K562 (cell line): Measurements from ENCODE around the gene CENPV. TPM values are rescaled to one million over a fixed set of nuclear protein-coding genes. Genes with fewer than 3 reads are reported as not detected.

Experiments used
- ATF4 ChIP-seq: fragments of 450-650 bp; formaldehyde crosslinking; IDR thresholded peaks from 2 replicates; pipeline ENCODE4 v1.4.0; 2022; ENCODE audit warnings: mild to moderate bottlenecking, moderate library complexity
- BRD4 ChIP-seq: fragments of 200-600 bp; sonication (generic); IDR thresholded peaks from 2 replicates; pipeline ENCODE4 v1.6.1; 2017; ENCODE audit warnings: inconsistent platforms
- CEBPB ChIP-seq: fragments of 450-650 bp; IDR thresholded peaks from 2 replicates; pipeline ENCODE4 v1.6.1; 2016; ENCODE audit warnings: missing genetic modification characterization, missing compliant biosample characterization
- CREB3L1 ChIP-seq: fragments of 450-650 bp; IDR thresholded peaks from 2 replicates; pipeline ENCODE4 v1.6.1; 2014; ENCODE audit warnings: low read depth, mild to moderate bottlenecking, moderate library complexity, borderline replicate concordance
- ELF2 ChIP-seq: fragments of 250-450 bp; sonication (Bioruptor Pico); IDR thresholded peaks from 2 replicates; pipeline ENCODE4 v1.5.0; 2021; ENCODE audit warnings: mild to moderate bottlenecking
- ERF ChIP-seq: fragments of 450-650 bp; formaldehyde crosslinking; IDR thresholded peaks from 2 replicates; pipeline ENCODE4 v1.4.0; 2020; ENCODE audit warnings: mild to moderate bottlenecking, mixed read lengths
- ETV1 ChIP-seq: fragments of 450-650 bp; conservative IDR thresholded peaks from 2 replicates; pipeline ENCODE4 v1.6.1; 2016; ENCODE audit warnings: missing genetic modification characterization, control low read depth, low read depth, missing compliant biosample characterization
- ID3 ChIP-seq, 2 experiments: fragments of 250-450 bp in 1 of 2; fragments of 450-650 bp in 1 of 2; sonication (Bioruptor Pico) in 1 of 2; IDR thresholded peaks; 2 replicates each; pipeline versions ENCODE4 v1.6.1 to v1.8.0; 2016 to 2021; ENCODE audit warnings: mild to moderate bottlenecking in 2 of 2, moderate library complexity in 2 of 2, missing compliant biosample characterization in 1 of 2, missing genetic modification characterization in 1 of 2
- NKRF ChIP-seq: fragments of 450-650 bp; IDR thresholded peaks from 2 replicates; pipeline ENCODE4 v1.6.1; 2016; ENCODE audit warnings: borderline replicate concordance
- PHF20 ChIP-seq: fragments of 450-650 bp; IDR thresholded peaks from 2 replicates; pipeline ENCODE4 v1.6.1; 2018; ENCODE audit not compliant: partially characterized antibody
- SMARCC2 ChIP-seq: fragments of 450-650 bp; IDR thresholded peaks from 2 replicates; pipeline ENCODE4 v1.6.1; 2017; ENCODE audit warnings: antibody characterized with exemption, moderate library complexity, mild to moderate bottlenecking, low read depth
- SNRNP70 ChIP-seq: fragments of 200-400 bp; formaldehyde crosslinking; optimal IDR thresholded peaks from 2 replicates; pipeline ENCODE3; 2017; ENCODE audit warnings: low read depth, low read length
- TCF15 ChIP-seq: fragments of 250-450 bp; sonication (Bioruptor Pico); IDR thresholded peaks from 2 replicates; pipeline ENCODE4 v1.8.0; 2022; ENCODE audit warnings: moderate library complexity, mild to moderate bottlenecking, inconsistent platforms
- ZNF274 ChIP-seq: IDR thresholded peaks from 2 replicates; pipeline ENCODE4 v1.6.1; 2011; ENCODE audit warnings: low read depth, mild to moderate bottlenecking, low read length, moderate library complexity, borderline replicate concordance
- ZNF444 ChIP-seq: fragments of 250-450 bp; sonication (Bioruptor Pico); IDR thresholded peaks from 2 replicates; pipeline ENCODE4 v1.4.0; 2020; ENCODE audit warnings: mild to moderate bottlenecking, moderate library complexity
- ZNF507 ChIP-seq: conservative IDR thresholded peaks from 2 replicates; pipeline ENCODE4 v1.6.1; 2017; ENCODE audit warnings: missing genetic modification characterization, missing compliant biosample characterization
- ZNF699 ChIP-seq: fragments of 250-450 bp; sonication (Bioruptor Pico); IDR thresholded peaks from 2 replicates; pipeline ENCODE4 v1.8.0; 2021; ENCODE audit warnings: mild to moderate bottlenecking, moderate library complexity; ENCODE audit not compliant: insufficient replicate concordance
- ZNF740 ChIP-seq, 3 experiments: fragments of 200-800 bp in 1 of 3; sonication (Bioruptor generic) in 1 of 3; sonication (generic) in 1 of 3; formaldehyde crosslinking in 1 of 3; IDR thresholded peaks; 2 replicates each; pipeline versions ENCODE4 v1.6.1 to v1.8.0; 2016 to 2022; ENCODE audit warnings: mild to moderate bottlenecking in 2 of 3, missing compliant biosample characterization in 2 of 3, missing genetic modification characterization in 2 of 3, missing genetic modification reagents in 1 of 3
- polyA plus RNA-seq, 8 experiments: library from polyadenylated mRNA; depleted of rRNA in 4 of 8; stranded (reverse) in 5 of 8; unstranded in 3 of 8; fragments of >200 nt; fragmentation: Nextera tagmentation in 2 of 8; fragmentation: Illumina TruSeq in 1 of 8; extraction: Ambion mirVana in 2 of 8; extraction: Trizol in 1 of 8; gene quantifications; 2 replicates each; pipeline versions ENCODE4 v1.2.1 to v1.2.3, GENCODE V29; 2011 to 2014; ENCODE audit warnings: inconsistent platforms in 1 of 8, missing spikeins in 1 of 8
- total RNA-seq, 7 experiments: library from RNA; depleted of rRNA in 6 of 7; stranded (reverse); fragments of >200 nt in 6 of 7; fragmentation: Illumina TruSeq in 2 of 7; extraction: Trizol in 2 of 7; gene quantifications; 2 replicates each; pipeline versions ENCODE4 v1.2.1 to v1.2.3, GENCODE V29; 2011 to 2021; ENCODE audit warnings: low replicate concordance in 1 of 7

CENPV gene
- total and polyA plus RNA-seq, 9 of the 15 experiments (the other 6 are each of a cell fraction or from before 2014, with no cell fraction given) = 17.8 to 131 (median 89.3) TPM

- no peak for TF ChIP-seq ZNF740 (CRISPR knock-in tag; IDR thresholded peaks at IDR 0.05)
- no peak for TF ChIP-seq ZNF740 (tag; IDR thresholded peaks at IDR 0.05)
- no peak for TF ChIP-seq TCF15 (CRISPR knock-in tag)
- no peak for TF ChIP-seq BRD4
- no peak for TF ChIP-seq ZNF507 (tag)
- TF ChIP-seq ZNF444 (CRISPR knock-in tag) = no peak
- TF ChIP-seq ZNF274 = no peak
- no peak for TF ChIP-seq CREB3L1
- no peak for TF ChIP-seq ATF4 (CRISPR knock-in tag)
- no peak for TF ChIP-seq ZNF699 (CRISPR knock-in tag)
- no peak for TF ChIP-seq ID3 (CRISPR knock-in tag; IDR thresholded peaks at IDR 0.05)
- TF ChIP-seq ID3 (tag; IDR thresholded peaks at IDR 0.05) = no peak
- TF ChIP-seq ELF2 (CRISPR knock-in tag) = no peak
- TF ChIP-seq SNRNP70 = no peak
- no peak for TF ChIP-seq PHF20
- no peak; the same call in 1 of the 2 replicates for TF ChIP-seq ETV1 (tag)
- TF ChIP-seq SMARCC2 = no peak
- TF ChIP-seq ERF = no peak
- no peak for TF ChIP-seq CEBPB (tag)
- no peak for TF ChIP-seq NKRF
These were observed 45.3 kb upstream of the CENPV start (continued) for GRCh38 chr17:16398270-16399267.
